Omental fat pad (tissue), 4 donors: ENCODE data around the gene MKLN1. TPM values are rescaled to one million over a fixed set of nuclear protein-coding genes. Genes with fewer than 3 reads are reported as not detected.

ENCODE experiments used
- ATAC-seq: fragments of 150-250 bp; one replicate; pipeline ENCODE4 v1.9.1; 2016; ENCODE audit warnings: mild to moderate bottlenecking, moderate library complexity; ENCODE audit not compliant: low FRiP score
- DNase-seq: peaks from one replicate; pipeline ENCODE4 v3.0.0-alpha.2; 2019; ENCODE audit warnings: low spot score
- total RNA-seq, 4 donors: library from RNA; depleted of rRNA; stranded (reverse); fragments of >200 nt; gene quantifications; one replicate each; pipeline ENCODE4 v1.1.0, GENCODE V29; 2016
- TF ChIP-seq, protein P1 (sequence below), 3 donors: fragments of 450-650 bp; IDR thresholded peaks; one replicate each; pipeline ENCODE4 v1.5.1; 2016 to 2017; ENCODE audit warnings: antibody characterized with exemption in 3 of 3, mild to moderate bottlenecking in 3 of 3, moderate library complexity in 2 of 3

The MKLN1 gene
- total RNA-seq, 4 donors from 2014 or later = 48.9 to 108 (median 49.8) TPM

DNA sequence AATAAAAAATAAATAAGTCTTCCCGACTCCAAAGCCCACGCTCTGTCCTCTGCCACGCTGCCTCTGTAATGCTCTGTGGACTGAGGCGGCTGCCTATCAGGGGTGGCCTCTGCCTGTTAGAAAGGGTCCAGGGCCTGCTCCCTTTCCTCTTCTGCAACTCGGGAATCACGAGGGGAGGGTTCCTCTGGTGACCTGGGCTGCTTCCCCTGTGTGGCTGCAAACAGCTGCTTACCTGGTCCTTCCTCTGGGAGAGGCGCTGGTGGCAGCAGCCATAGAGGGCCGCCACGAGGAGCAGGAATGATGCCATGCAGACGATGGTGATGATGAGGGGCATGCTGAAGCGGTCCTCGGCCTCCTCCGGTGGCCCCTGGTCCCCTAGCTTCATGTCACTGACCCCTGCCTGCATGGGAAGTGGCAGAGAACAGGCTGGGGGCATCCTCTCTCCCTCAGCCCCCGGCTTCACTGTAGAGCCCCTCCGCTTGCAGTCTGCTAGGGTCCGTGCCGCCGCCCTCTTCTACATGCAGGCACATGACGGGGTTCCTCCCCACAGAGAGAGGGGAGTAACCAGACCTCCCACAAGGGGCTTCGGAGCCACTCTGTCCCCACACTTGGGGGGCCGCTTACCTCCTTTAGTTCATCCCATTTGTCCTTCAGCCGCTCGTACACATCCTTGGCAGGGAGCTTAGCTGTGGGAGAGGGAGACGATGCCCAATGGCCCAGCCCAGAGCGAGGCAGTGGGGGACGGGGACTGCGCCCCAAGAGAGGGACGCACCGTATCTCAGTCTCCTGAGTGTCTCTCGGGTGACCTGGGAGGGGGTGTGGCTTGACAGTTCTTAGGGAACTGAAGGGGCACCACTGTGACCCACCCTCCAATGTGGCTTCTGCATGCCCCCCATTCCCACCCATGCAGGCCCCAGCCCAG is 178.2 kb downstream of the MKLN1 start:
- ATAC-seq (no peak), DNase-seq (no peak)
- TF ChIP-seq, protein P1, sequence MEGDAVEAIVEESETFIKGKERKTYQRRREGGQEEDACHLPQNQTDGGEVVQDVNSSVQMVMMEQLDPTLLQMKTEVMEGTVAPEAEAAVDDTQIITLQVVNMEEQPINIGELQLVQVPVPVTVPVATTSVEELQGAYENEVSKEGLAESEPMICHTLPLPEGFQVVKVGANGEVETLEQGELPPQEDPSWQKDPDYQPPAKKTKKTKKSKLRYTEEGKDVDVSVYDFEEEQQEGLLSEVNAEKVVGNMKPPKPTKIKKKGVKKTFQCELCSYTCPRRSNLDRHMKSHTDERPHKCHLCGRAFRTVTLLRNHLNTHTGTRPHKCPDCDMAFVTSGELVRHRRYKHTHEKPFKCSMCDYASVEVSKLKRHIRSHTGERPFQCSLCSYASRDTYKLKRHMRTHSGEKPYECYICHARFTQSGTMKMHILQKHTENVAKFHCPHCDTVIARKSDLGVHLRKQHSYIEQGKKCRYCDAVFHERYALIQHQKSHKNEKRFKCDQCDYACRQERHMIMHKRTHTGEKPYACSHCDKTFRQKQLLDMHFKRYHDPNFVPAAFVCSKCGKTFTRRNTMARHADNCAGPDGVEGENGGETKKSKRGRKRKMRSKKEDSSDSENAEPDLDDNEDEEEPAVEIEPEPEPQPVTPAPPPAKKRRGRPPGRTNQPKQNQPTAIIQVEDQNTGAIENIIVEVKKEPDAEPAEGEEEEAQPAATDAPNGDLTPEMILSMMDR (IDR thresholded peaks at IDR 0.05) = no peak

DNA sequence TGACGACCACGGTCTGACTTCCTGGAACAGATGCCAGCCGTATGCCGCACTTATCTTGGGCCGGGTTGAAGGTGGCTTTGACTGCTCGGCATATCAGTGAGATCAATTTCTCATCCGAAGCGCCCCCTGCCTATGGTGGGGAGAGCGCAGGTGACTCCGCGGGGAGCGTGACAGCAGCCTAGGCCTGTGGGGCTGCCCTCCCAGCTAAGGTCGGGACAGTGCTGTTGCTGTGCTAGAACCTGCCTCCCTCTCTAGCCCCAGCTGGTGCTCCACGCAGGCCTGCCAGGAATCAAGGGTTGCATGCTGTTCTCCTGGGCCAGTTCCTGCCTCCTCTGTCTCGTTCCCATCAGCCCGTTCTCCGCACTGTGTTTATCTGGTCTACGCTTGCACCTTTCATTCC is 178.9 kb downstream of the MKLN1 start:
- DNase-seq = no peak
- TF ChIP-seq, protein P1 (IDR thresholded peaks at IDR 0.05) = no peak
- no peak for ATAC-seq

DNA sequence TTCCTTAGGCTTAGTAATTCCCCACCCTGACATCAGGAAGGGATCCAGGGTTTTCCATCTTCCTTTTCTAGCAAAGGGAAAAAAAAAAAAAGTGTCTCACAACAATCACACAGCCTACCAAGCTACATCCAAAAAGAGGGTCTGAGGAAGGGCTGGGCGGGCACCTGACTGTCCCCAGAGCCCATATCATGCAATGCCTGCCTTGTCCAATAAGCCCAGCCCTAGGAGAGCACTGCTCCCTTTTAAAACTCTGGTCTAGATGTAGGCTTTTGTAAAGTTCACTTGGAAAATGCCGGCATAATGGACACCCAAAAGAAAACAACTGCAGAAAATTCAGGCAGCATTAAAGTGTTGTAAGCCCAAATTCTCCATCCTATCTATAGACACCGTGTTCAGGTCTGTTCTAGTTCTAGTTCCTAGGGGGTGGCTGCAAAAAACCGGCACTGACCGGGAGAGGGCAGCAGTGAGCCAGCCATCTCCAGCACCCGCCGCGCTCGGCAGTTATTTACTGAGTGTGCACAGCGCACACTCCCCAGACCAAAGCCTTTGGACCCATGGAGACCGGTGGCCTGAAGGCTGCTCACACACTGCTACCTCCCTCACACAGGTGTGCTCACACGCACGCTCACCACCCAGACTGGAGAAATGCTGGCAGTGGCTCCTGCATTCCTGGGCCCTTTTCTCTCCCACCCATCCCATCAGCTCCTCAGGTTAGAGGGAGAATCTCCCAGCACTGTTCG is 180.1 kb downstream of the MKLN1 start:
- DNase-seq = peak; percentile 87
- ATAC-seq = peak; percentile 72
- TF ChIP-seq, protein P1 (IDR thresholded peaks at IDR 0.05) = peak in 1 of 3 donors; percentile 49

DNA sequence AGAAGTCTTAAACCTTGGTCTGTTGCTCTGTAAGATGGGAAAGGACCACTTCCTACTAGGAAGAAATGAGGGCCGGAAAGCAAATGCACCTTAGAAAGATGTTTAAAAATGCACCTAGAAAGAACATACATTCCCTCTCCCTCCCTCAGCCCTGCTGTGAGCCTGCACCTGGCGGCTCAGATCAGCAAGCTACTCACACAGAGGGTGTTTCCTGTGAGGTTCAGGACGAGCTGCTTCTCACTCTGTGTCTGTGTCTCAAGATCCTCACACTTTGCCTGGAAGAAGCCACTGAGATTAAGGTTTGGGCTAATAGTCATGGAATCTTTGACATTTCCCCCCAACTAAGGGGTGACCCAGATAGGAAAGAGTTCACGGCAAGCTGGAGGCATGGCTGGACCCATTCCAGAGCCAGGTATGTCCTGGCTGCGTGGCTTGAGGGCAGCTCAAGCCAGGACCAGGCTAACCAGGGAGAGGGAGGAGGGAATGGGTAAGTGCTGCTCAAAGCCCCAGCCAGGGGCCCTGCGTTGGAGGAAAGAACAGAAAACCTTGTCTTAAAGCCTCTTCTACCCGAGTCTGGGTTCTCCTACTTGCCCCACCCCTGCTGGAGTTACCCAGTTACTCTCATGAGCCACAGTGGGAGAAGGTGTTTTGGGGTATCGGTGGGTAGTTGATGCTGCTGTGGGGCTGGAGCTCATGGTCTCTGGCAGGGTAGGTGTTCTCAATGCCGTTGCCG is 181.2 kb downstream of the MKLN1 start:
- TF ChIP-seq, protein P1 (IDR thresholded peaks at IDR 0.05) = no peak
- no peak for ATAC-seq
- DNase-seq = no peak

DNA sequence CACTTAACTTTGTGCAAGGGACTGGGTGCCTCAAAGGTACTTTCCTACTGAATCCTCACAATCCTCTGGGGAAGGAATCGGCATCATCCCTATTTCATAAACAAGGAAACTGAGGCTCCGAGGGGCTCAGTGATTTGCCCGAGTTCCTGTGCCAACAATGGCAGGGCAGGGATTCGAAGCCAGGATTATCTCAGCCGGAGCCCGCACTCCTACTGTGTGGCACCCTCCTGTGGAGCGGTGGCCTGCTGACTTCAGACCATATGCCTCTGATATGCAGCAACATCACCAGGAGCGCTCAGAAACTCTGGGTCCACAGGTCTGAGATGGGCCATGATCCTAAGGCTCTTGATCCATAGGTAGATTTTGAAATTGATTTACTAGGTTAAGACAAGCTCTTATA is 182.1 kb downstream of the MKLN1 start:
- DNase-seq (no peak), ATAC-seq (no peak)
- TF ChIP-seq, protein P1 (IDR thresholded peaks at IDR 0.05) = no peak

DNA sequence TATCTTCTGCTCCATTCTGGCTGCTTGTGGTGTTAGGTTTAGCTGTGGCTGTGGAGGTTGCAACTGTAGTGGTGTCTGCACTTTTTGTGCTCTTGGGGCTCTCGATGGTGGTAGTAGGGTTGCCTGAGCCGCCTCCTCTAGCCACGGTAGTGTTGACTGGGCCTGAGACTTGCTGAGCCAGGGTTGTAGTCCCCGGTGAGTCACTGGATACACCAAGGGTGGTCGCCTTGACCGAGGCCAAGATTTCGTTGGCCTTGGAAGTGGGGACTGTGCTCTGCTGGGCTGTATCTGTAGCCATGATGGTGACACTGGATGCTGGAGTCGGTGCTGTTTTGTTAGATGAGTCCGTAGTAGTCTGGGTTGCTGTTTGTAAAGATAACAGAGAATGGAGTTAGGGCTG is 183.4 kb downstream of the MKLN1 start:
- DNase-seq = no peak
- TF ChIP-seq, protein P1 (IDR thresholded peaks at IDR 0.05) = no peak
- ATAC-seq = no peak
